Stimulated activated CD4-positive, alpha-beta T cell treated with anti-CD3 and anti-CD28 coated beads, Interleukin-1b, Interleukin-23, amount 100 ng/mL, for 24 hours (primary cell): ENCODE results near the gene RAD9A.

Experiments used
- DNase-seq, 4 experiments: peaks; one replicate each; pipeline ENCODE4 v3.0.0-alpha.2; 2020; ENCODE audit warnings: low read depth in 4 of 4, low spot score in 1 of 4

Gene RAD9A

DNA sequence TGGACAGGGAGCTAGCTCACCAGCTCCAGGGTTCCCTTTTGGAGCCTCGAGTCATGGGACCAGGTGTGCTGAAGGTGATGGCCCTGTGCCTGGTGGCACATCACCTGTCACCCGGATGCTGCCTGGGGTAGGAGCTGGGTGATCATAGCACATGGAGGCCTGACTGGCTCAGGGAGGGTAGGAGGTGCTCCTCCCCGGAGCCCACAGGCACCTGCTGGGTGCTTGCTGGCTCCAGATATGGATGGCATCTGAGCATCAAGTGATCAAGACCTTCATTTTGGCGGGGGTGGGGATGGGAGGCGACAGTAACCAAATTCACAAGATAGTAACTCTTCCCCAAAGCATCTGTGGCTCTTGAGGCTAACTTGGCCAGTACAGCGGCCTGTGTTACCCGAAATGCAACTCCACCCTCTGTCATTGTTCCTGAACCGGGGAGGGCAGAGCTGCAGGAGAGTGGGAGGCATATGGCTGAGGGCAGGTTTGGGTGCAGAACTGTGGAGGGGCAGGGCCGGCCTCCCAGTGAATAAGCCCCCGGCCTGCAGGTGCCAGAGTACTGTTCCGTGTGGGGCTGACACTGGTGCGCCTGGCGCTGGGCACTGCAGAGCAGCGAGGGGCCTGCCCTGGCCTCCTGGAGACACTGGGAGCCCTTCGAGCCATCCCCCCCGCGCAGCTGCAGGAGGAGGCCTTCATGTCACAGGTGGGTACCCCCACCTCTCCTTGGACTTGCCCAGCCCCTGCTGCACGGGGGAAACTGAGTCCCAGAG lies 16.8 kb downstream of the RAD9A start:
- no peak for DNase-seq

DNA sequence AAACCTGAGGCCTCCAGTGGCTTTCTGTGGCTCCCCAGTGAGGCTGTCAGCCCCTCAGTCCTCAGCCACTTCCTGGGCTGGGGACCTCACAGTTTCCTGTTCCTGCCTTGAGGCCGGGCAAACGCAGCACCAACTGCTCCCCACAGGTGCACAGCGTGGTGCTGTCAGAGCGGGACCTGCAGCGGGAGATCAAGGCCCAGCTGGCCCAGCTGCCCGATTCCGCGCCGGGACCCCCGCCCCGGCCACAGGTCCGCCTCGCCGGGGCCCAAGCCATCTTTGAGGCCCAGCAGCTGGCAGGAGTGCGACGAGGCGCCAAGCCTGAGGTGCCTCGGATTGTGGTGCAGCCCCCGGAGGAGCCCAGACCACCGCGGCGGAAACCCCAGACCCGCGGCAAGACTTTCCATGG lies 17.5 kb downstream of the RAD9A start:
- peak in 1 of 4 experiments; percentile 61 for DNase-seq

DNA sequence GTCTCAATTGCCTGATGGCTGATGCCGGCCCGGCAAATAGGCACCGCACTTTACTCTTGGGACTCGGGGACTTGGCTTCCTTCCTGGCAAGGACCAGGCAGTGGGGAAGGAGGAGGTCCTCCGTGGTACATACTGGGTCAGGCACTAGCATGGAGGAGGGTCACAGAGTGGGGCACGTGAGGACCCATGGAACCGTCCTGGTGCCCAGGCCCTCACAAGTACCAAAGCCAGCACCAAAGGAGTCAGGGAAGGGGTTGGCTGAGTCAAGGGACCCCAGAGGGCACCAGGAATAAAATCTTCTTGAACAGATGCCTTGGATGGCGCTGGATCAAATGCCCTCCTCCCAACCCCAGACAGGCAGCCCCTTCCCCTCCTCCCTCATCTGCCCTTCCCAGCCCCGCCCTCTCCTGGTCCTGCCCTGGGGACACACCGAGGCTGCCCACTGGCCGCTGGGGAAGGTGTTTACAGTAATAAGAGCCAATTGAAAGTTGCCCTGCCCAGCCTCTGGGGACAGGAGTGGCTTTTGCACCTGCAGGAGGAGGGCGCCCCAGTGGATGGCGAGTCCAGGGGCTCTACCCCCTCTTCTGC lies 18.1 kb downstream of the RAD9A start:
- no peak for DNase-seq

GRCh38 chr11:67410369-67410831 lies 18.6 kb downstream of the RAD9A start:
- no peak for DNase-seq

GRCh38 chr11:67410984-67411784 lies 19.4 kb downstream of the RAD9A start:
- DNase-seq, result no peak

DNA sequence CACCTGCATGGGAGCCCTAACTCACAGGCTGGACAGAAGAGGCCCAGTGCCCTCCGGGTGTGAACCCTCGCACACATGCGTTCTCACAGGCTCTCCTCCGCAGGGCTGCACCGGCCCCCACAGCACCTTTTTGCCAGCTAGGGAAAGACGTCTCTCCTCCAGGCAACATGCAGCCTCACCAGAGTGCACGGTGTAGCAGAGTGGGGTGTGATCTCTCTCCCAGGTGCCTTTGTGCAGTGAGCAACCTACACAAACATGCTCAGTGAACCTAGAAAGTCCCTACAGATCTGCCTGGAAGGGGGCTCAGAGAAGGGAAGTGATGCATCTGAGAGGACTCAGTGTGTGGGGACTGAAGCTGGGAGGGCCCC lies 20.0 kb downstream of the RAD9A start:
- no peak for DNase-seq

DNA sequence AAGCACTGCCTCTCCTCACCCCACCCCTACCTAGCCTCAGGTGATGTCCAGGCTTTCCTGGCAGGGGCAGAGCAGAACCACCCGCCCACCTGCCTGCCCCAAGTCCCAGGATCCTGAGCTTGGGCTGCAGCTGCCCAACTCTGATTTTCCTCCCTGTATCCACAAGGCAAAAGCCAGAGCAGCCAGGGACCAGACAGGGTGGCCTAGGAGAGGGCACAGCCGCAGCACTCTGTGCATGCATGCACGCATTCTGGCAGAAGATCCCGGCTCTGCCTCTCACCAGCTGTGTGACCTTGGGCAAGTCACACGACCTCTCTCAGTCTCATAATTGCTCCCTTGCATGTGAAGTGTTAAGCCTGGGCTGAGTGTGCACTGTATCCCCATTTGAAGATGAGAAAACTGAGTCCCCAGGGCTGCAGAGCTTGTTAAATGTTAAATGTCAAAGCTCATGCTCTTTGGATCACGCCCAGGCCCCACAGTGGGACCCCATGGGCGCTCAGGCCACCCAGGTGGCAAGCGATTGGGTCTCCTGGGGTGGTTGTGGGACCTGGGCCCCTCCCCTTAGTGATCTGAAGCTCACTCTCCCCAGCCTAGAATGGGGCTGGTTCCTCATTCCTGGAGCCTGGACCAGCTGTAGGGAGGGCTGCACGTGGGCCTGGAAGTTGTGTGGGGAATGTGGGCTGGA lies 20.9 kb downstream of the RAD9A start:
- no peak for DNase-seq

- DNase-seq, result no peak
Measured at GRCh38 chr11:67413266-67413849, 21.6 kb downstream of the RAD9A start.

GRCh38 chr11:67415501-67416304 lies 23.9 kb downstream of the RAD9A start, which contains the start of gene CARNS1:
Gene CARNS1, plus strand, starts transcription at chr11:67415678. Its CDS starts 522 bp downstream, at chr11:67416200.
- DNase-seq, result no peak

- no peak for DNase-seq
Measured at GRCh38 chr11:67416416-67417335, 24.9 kb downstream of the RAD9A start.

- DNase-seq, result no peak
Measured at GRCh38 chr11:67417425-67417824, 25.6 kb downstream of the RAD9A start.

DNA sequence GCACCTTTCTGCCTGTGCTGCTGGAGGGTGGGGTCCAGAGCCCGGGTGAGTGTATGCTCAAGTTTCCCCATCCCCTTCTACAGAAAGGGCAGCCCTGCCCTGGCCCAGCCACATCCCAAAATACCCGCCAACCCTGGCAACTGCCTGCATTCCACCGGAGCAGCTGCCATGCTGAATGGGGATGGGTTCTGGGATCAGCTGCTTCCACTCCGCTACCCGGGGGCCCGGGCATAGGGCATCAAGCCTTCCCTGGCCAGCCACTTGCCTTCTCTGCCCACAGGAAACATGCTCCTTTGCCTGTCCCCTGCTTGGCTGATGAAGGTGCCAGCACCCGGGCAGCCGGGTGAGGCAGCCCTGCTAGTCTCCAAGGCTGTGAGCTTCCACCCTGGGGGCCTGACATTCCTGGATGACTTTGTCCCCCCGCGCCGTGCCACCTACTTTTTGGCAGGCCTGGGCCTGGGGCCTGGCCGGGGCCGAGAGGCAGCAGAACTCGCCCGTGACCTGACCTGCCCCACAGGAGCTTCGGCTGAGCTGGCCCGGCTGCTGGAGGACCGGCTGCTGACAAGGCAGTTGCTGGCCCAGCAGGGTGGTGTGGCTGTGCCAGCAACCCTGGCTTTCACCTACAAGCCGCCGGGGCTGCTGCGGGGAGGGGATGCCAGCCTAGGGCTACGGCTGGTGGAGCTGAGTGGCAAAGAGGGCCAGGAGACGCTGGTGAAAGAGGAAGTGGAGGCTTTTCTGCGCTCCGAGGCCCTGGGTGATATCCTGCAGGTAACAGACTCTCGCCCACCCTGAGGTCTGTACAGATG lies 26.9 kb downstream of the RAD9A start:
- DNase-seq, result no peak

DNA sequence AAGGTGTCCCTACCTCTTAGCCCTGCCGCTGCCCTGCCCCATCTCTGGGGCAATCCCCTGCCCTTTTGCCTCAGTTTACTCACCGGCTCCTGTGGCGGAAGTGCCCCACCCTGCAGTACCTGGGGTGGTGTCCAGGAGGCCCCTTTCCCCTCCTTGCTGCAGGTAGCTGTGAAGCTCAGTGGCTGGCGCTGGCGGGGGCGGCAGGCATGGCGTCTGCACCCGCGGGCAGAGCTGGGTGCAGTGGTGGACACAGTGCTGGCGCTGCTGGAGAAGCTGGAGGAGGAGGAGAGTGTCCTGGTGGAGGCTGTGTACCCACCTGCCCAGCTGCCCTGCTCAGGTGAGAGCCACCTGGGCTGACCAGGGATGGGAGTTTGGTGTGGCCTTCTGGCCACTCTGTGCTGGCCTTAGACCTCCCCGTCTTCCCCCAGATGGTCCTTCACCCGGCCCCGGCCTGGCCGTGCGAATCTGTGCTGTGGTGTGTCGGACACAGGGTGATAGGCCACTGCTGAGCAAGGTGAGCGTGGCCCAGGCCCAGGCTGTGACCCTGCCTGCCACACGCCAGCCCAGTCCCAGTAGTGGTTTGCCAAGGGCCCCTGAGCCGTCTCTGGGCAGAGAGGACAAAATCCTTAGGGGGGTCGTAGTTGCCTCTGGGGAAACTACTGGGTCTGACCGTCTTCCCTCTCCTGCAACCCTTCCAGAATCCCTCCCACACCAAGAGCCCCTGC lies 27.7 kb downstream of the RAD9A start:
- DNase-seq, result no peak

DNA sequence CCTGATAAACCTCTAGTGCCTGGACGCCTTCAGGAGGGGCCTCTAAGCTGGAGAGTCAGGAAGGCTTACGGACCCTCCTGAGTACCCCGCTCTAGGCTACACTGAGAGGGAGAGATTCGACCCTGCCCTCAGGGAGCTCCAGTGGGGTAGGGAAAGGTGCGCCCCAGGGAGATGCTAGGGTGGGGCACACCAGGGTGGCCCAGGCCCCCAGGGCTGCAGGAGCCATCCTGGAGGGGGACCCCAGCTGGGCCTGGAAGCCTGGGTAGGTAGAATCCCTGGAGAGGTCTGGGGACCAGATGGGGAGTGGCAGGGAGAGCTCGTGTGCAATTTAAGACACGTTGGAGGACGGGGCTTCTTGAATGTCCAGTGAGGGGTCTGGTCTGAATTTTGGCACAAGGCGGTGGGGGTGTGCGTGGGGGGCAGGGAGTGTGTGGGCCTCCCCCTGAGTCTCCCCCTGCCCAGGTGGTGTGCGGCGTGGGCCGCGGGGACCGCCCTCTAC lies 28.4 kb downstream of the RAD9A start:
- DNase-seq, result no peak

DNA sequence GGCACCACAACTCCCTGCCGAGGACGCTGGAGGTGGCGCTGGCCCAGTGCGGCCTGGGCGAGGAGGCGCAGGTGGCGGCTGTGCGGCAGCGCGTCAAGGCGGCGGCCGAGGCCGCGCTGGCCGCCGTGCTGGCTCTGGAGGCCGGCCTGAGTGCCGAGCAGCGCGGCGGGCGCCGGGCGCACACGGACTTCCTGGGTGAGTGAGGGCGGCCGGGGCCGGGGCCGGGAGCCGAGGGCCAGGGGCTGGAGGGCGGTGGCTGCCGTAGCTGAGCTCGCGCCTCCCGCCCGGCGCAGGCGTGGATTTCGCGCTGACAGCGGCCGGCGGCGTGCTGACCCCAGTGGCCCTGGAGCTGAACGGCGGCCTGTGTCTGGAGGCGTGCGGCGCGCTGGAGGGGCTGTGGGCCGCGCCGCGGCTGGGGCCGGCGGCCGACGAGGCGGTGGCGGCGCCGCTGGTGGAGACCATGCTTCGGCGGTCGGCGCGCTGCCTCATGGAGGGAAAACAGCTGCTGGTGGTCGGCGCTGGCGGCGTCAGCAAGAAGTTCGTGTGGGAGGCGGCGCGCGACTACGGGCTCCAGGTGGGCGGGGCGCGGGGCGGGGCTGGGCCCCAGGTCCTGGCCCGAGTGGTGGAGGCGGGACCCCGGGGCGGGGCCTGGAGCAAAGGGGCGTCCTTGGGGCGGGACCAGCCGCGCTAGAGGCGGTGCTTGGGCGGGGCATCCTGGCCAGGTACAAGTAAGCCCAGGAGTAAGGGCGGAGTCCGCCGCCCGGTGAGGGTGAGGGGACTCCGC lies 29.1 kb downstream of the RAD9A start:
- DNase-seq, result peak; percentile 97 to 99 (median 99)

GRCh38 chr11:67421430-67422031 lies 29.7 kb downstream of the RAD9A start:
- DNase-seq, result no peak
